HG02571 (cell line): Measurements from ENCODE around the gene NLRP5.
"Not testable (repeated sequence)": the region's sequence is repeated elsewhere in the genome, so short reads cannot be mapped to it uniquely, and the experiment has no call there.

Experiments used
- ATAC-seq: cut with Tn5 transposase; IDR thresholded peaks from one replicate; pipeline ENCODE4 v1.9.1; 2021; ENCODE audit warnings: mild to moderate bottlenecking, moderate library complexity; ENCODE audit not compliant: unreplicated experiment

Gene NLRP5

DNA sequence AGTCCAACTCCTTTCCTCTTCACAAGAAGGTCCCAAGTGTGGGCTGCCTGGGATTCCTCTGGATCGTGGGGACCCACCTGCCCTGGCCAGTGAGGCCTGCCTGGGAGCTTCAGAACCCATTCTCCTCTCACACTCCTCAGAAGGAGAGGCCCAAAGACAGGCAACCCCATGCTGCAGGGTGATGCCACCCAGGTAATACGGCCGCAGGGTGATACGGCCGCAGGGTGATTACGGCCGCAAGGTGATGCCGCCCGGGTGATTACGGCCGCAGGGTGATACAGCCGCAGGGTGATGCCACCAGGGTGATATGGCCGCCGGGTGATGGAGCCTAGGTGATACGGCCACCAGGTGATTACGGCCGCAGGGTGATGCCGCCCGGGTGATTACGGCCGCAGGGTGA, 111.7 kb downstream of the NLRP5 start:
- not testable (repeated sequence) for ATAC-seq

DNA sequence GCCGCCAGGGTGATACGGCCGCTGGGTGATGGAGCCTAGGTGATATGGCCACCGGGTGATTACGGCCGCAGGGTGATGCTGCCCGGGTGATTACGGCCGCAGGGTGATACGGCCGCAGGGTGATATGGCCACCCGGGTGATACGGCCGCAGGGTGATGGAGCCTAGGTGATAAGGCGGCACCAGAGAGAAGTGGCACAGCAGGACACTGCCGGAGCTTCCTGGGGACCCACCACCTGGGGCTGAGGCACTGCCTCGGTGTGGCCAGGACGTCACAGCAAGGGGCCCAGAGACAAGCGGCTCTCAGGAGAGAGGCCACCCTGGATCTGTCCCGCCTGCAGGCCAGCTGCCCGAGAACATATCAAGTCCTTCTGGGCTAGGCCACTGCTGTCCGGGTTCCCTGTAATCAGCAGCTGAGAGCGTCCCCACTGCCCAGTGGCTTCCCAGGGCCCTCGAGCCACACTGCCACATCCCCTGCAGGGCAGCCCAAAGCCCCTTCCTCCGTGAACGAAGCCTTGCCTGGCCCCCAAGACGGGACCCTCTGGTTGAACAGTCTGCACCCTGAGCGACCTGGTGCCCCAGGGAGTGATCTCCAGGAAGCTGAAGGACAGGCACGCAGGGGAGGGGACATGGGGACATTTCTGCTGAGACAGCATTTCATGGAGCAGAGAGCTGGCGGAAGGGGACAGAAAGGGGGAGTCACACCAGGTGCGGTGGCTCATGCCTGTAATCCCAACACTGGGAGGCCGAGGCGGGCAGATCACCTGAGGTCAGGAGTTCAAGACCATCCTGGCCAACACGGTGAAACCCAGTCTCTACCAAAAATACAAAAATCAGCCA, 112.4 kb downstream of the NLRP5 start:
- ATAC-seq: no peak

DNA sequence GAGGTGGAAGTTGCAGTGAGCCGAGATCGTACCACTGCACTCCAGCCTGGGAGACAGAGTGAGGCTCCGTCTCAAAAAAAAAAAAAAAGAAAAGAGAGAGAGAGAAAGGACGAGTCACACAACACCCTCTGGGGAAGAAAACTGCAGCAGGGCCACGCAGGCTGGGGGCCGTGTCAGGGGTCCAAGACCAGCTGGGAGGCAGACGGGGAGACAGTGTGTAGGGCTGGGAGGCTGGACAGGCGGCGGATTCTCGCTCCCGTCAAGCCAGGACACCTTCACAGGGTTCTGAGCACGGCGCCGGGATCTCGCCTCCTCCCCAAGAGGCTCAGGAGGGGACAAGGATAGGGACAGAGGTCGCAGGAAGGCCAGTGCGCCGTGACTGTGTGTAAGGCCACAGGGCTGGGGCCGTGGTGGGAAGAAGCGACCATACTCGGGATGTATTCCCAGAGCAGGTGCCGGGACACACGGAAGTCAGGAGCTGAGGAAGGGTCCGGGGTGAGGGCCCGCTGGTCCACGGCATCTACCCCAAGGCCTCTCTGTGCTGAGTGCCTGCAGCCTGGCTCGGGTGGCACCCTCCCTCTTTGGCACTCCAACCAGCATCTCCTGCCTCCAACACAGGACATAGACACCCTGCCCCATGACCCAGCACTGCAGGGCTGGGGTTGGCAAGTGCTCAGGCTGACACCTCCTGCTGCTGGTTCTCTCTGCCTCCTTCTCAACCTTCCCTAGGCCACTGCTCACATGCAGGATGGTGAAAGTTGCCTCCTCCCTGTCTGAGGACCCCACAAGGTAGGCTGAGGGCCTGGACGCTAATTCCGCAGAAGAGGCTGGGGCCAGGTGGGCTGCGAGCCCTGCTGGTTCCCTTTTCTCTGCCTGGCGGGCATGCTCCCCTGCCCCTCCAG, 113.3 kb downstream of the NLRP5 start:
- ATAC-seq: no peak

DNA sequence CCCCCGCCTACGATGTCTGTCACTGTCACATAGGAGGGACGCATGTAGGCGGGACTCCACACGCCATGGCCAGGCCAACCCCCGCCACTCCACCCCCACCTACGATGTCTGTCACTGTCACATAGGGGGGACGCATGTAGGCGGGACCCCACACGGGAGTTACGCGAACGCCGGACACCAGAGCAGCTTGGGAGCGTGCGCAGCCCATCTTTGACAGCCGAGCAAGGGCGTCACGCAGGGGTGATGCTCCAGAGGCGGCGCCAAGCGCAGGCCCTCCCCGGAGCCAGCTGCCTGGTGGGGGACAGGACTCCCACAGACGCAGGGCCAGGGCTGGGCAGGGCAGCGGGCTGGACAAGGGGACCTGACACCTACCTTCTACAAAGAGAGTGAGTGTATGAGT, 114.5 kb downstream of the NLRP5 start:
- no peak for ATAC-seq

DNA sequence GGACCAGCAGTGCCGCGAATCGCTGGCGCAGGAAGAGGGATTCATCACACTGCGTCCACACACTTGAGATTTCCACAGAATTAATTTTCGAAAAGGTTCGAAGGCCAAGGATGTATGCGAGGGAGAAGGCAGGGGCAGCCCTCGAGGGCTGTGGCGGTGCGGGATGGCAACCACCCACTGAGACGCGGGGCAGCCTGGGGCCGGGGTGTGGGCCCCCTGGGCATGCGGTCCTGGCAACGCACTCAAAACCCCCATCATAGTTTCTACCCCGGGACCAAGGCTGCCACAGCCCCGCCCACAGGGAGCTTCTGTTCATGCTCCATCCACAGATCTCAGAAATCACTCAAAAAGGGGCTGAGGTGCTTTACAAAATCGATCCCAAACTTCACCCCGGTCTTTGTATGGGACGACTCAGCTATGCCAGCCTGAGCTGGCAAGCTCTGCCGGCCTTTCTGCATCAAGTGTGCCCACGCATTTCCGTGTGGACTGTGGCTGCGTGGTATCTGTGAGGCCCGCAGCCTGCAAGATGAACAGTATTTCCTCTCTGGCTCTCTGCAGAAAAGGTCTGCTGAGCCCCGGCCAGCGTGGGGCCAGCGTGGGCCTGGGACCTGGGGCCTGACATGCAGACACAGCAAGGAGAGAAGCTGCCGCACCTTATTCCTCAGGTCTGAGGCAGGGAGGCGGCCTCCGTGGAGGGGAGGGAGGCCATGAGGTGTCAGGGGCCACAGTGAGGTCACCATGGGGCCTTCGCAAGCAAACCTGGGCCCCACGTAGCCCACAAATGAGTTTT, 115.4 kb downstream of the NLRP5 start:
- no peak for ATAC-seq

DNA sequence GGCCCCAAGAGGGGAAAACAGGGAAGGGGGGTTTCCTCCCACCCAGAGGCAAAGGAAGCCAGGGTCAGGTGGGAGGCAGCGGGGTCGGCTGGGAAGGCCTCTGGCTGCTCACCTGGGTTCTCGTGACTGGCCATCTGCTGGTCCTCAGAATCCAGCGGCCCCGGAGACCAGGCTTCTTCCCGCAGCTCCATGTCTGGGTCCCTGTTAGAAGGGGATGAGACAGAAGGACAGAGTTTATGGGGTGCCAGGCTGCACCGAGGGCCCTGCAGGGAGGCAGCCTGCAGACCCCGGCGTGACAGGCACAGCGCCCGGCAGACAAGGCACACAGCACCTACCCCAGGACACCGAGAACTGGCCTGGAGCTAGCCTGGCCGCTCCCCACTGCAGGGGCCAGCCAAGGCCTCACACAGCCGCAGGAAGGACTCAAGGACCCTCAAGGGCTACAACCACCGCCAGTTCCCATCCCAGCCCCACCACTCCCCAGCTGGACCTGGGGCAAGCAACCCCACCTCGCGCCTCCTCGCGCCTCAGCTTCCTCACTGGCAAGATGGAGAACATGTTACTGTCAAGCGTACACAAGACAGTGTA, 116.5 kb downstream of the NLRP5 start:
- no peak for ATAC-seq

DNA sequence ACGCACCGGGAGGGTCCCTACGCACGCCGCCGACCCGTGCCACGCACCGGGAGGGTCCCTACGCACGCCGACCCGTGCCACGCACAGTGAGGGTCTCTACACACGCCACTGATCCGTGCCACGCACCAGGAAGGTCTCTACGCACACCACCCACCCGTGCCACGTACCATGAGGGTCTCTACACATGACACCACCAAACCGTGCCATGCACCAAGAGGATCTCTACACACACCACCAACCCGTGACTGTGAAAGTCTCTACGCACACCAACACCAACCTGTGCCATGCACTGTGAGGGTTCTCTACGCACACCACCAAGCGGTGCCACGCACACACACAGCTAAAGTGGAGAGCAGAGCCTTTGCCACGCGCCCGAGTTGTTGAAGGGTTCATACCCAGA, 117.8 kb downstream of the NLRP5 start:
- ATAC-seq: no peak

DNA sequence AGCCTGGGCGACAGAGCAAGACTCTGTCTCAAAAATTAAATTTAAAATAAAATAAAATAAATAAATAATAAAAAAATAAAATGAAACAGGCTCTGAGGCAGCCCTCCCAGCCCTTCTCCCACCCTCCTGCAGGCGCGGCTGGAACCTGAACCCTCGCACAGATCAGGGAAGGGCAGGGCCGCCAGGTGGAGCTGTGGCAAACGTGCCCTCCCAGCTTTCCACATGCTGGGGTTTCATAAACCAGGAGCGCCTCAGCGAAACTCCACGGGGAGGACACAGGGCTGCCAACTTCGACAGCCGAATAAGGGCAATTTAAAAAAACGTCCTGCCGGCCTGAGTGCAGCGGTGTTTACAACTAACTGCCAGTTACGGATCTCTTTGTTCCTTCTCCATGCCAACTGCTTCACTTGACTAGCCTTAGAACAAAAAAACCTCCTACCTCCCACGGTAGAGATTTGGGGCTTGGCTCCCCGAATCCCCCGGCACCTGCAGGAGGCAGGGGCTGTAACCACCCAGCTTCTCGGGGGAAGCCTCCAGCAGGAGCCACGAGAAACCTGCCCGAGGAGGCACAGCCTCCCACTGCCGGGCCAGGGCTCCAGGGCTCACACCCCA, 118.6 kb downstream of the NLRP5 start:
- no peak for ATAC-seq

DNA sequence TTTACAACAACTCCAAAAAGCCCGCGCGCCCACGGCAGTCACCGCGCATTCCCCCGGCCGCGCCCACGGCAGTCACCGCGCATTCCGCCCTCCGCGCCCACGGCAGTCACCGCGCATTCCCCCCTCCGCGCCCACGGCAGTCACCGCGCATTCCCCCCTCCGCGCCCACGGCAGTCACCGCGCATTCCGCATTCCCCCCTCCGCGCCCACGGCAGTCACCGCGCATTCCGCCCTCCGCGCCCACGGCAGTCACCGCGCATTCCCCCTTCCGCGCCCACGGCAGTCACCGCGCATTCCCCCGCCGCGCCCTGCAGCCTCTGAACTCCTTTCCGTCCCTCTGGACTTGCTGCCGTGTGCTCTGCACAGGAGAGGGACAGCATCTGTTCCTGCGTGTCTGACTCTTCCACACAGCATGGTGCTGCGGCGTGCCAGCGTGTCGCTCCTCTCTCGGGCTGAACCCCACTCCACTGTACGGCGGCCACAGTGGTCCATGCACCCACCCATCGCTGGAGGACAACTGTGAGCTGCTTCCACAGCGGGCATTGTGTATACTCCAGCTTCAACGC, 119.3 kb downstream of the NLRP5 start:
- ATAC-seq: not testable (repeated sequence)

DNA sequence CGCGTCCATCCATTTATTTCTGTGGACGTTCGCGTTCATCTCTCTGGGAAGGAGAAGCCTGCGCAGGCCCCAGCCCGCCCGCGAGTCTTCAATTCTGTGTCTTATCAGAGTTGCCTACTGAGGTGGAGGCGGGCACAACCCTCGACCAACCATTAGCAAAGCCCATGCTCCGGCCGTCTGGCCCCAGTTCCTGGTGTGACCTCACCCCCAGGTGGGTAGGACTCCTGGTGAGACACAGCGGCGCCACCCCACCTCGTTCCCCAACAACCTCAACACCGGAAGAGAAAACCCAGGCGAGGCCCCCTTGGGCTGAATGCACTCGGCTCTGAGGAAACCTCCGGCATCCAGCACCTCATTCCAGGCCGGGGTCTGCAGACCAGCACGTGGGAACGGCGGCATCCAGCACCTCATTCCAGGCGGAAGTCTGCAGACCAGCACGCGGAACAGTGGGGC, 119.8 kb downstream of the NLRP5 start:
- no peak for ATAC-seq

DNA sequence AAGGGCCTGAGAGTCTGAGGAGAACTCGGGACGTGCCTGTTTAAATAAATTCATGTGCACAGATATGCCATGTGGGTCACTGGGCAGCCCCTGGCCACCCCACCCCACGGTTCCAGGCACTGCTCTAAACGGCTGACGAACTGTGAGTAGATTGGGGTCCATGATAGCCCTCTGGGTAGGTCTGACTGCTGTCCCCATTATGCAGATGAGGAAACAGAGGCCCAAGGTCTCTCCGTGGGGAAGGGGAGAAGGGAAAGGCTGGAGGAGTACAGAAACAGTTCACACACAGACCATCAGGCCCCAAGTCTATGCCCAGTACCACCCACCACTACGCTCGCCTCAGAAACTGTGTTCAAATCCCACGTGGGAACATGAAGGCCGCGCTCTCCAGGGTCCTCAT, 120.4 kb downstream of the NLRP5 start:
- ATAC-seq: no peak

DNA sequence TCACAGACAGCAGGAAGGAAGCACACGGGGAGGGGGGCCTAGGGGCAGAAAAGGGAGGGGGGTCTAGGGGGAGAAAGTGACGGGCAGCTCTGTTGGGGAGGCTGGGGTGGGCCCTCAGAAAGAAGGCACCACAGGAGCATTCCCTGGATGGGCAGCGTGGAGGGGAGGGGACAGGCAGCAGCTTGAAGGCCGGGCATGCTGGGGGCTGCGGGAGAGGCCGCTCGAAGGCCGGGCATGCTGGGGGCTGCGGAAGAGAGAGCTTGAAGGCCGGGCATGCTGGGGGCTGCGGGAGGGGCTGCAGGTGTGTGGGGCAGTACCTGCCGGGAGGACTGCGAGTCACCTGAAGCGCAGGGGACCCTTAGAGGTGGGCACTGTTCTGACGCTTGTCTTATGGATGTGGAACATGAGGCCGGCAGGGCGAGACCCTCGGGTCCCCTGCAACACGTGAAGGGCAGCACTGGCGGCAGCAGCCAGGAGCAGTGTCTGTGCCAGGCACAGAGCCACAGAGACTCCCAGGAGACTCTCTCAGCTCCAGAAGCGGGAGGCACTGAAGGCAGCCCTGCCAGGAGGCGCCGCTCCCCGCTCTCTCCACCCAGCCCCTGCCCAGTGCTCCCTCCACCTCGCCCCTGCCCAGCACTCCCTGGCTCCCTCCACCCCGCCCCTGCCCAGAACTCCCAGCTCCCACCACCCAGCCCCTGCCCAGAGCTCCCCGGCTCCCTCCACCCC, 121.2 kb downstream of the NLRP5 start:
- ATAC-seq: no peak

DNA sequence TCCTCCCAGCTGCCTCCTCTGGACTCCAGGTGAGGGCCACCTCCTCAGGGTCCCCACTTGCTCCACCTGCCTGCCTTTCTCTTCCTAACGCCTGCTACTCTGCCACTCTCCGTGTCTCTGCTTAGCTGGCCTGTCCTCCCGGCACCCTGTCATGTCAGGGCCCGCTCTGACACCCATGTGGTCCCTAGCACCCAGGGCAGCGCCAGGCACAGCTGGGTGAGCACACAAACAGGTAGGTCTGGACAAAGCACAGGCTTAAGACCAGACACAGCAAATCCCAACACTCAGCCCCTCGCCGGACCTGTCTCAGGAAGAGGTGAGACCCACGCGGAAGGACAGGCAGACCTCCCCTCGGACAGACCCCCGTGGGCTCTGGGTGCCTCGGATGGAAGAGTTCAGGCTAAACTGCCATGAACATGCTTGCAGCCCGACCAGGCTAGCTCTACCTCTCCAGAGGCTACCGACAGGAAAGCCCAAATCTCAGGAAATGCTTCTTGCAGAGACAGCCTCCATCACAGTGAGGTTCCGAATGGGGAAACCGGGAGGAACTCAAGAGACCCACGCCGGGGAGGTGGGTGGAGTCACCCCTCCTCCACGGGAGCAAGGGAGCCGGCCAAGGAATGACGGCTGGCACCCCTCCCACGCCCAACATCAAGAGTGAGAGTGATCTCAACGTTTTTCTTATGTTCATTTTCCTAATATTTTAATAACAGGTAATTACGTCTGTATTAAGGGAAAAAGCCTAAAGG, 122.0 kb downstream of the NLRP5 start:
- ATAC-seq: no peak

DNA sequence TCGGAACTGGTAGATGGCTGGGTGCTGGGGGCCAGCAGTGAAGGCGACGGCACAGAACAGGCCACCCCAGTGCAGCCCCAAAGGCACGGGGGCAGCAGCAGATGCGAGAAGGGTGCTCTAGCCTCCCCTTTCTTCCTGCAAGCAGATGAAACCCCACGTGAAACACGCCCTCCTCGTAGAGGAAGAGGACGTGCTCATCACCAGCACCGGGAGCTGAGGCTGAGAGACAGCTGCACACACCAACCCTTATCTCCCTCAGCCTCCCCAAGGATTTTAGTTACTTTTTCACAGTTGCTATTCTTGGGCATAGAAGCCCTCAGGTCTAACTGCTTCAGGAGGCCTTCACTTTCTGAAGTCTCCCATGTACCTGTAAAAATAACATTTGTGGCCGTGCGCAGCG, 122.7 kb downstream of the NLRP5 start:
- no peak for ATAC-seq

DNA sequence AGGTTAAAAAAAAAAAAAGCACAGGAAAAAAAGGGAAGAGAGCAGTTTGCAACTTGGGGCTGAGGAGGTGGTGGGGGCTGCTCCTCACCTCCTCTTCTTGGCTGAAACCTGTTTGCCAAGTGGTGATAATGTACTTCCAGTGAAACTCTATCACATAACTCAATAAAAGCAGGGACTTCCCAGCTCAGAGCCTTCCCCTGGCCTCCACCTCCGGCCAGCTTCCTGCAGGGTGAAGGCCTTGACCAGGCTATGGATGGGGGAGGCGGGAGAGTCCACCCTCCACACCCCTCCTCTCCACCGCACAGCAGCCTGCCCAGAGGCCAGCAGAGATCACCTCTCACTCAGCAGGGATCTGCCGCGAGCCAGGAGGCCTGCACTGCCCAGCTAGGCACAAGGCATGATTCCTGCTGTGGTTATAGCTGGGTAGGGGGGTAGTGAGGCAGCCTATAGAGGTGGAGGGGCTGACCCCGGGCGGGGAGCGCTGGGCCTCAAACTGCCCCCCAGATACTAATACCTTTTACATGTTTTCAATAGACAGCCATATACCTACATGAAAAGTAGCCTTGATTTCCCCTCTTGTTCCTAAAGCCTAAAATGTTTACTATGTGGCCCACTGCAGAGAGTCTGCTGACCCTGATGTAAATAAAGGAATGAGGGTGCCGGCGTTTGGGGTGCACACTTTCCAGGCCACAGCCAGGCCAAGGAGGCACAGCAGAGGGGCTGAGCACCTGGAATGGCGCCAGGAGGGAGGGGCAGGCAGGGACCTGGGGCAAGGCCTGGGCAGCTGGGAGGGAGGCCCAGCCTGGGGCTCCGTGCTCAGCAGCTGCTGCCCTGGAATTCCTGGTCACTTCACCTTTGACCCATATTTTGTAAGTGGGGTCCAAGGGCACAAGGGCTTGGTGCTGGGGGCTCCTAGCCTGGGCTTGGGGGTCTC, 124.2 kb downstream of the NLRP5 start:
- ATAC-seq: no peak
